ENCODE data around the gene RFLNA. TPM values are rescaled to one million over a fixed set of nuclear protein-coding genes. Genes with fewer than 3 reads are reported as not detected.

The RFLNA gene
- total RNA-seq, 1 experiment from 2014 or later = 1.1 TPM

GRCh38 chr12:124314207-124314606 is 19.3 kb downstream of the RFLNA start:
- ChIA-PET CTCF (no interaction called here), POLR2A (ENCODE audit: low non-redundant PET) (no interaction called here)
- H3K4me3 ChIP-seq (ENCODE audit: low read depth, low read length, poor library complexity, severe bottlenecking) = no peak overlapping the region
- H3K27ac ChIP-seq (ENCODE audit: low read depth, low read length, poor library complexity, severe bottlenecking) = no peak overlapping the region
- TF ChIP-seq CTCF (conservative IDR thresholded peaks at IDR 0.05; ENCODE audit: low read depth, low read length) (no peak), EZH2 (IDR thresholded peaks at IDR 0.05; ENCODE audit: borderline replicate concordance, low read depth, low read length, poor library complexity, severe bottlenecking) (no peak)
- H3K36me3 ChIP-seq (ENCODE audit: insufficient read depth, low read length, poor library complexity, severe bottlenecking) = no peaks in the 10 kb centered on the region
- no peak for DNase-seq (ENCODE audit: low spot score)
- no TSS peak for BruUV-seq (replicated peaks)
- intact Hi-C loops (cut with micrococcal nuclease; ENCODE audit: unreplicated experiment) = no loop called here
- no peaks in the 10 kb centered on the region for H3K27me3 ChIP-seq (replicated peaks; ENCODE audit: insufficient read depth, low read depth, low read length, poor library complexity)
- no peaks in the 10 kb centered on the region for H3K4me1 ChIP-seq (ENCODE audit: insufficient read depth, low read length, poor library complexity, severe bottlenecking)
- no peaks in the 10 kb centered on the region for H3K9me3 ChIP-seq (ENCODE audit: low read depth, low read length, poor library complexity, severe bottlenecking)

GRCh38 chr12:124314766-124315165 is 19.9 kb downstream of the RFLNA start:
- DNase-seq (ENCODE audit: low spot score) = no peak
- H3K9me3 ChIP-seq (ENCODE audit: low read depth, low read length, poor library complexity, severe bottlenecking) = no peaks in the 10 kb centered on the region
- H3K27ac ChIP-seq (ENCODE audit: low read depth, low read length, poor library complexity, severe bottlenecking) = no peak overlapping the region
- BruUV-seq (replicated peaks) = no TSS peak
- CTCF ChIA-PET = interaction anchor here (0.6 kb wide), 1 partner anchor 533 kb away, joined by 4 read pairs; no protein-coding TSS in a partner anchor
- intact Hi-C loops (cut with micrococcal nuclease; ENCODE audit: unreplicated experiment) = no loop called here
- H3K4me1 ChIP-seq (ENCODE audit: insufficient read depth, low read length, poor library complexity, severe bottlenecking) = no peaks in the 10 kb centered on the region
- no peak overlapping the region for H3K4me3 ChIP-seq (ENCODE audit: low read depth, low read length, poor library complexity, severe bottlenecking)
- H3K27me3 ChIP-seq (replicated peaks; ENCODE audit: insufficient read depth, low read depth, low read length, poor library complexity) = no peaks in the 10 kb centered on the region
- no peaks in the 10 kb centered on the region for H3K36me3 ChIP-seq (ENCODE audit: insufficient read depth, low read length, poor library complexity, severe bottlenecking)
- POLR2A ChIA-PET (ENCODE audit: low non-redundant PET) = no interaction called here
- TF ChIP-seq EZH2 (IDR thresholded peaks at IDR 0.05; ENCODE audit: borderline replicate concordance, low read depth, low read length, poor library complexity, severe bottlenecking) = no peak
- no peak for TF ChIP-seq CTCF (conservative IDR thresholded peaks at IDR 0.05; ENCODE audit: low read depth, low read length)

DNA sequence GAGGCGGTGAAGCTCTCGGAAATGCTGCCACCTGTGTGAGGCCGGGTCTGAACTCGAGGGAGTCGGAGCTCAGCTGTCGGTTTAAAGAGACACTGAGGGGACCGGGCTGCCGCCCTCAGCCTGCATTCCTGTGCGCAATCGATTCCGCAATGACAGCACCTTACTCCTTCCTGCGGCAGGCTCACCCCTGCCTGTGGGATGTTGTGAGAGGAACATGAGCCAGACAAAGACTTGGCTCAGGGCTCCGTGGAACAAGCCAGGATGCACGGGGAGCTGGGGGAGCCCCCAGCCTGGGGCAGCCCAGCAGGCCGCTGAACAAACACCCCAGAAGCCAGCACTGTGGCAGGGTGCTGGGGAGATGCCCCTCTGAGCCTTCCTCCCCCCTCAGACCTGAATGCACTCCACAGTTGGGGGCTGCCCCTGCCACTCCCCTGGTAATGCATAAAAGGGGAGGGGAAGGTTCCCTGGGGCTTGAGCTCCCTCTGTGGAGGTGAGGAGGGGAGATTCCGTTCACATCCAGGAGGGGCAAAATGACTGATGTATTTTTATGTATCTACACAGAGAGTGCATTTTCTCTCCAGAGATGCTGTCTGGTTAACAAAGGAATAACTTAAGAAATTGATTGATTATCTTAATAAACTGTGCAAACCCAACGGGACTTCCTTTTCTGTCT is 20.6 kb downstream of the RFLNA start:
- H3K4me1 ChIP-seq (ENCODE audit: insufficient read depth, low read length, poor library complexity, severe bottlenecking) = no peaks in the 10 kb centered on the region
- no peaks in the 10 kb centered on the region for H3K36me3 ChIP-seq (ENCODE audit: insufficient read depth, low read length, poor library complexity, severe bottlenecking)
- no peaks in the 10 kb centered on the region for H3K27me3 ChIP-seq (replicated peaks; ENCODE audit: insufficient read depth, low read depth, low read length, poor library complexity)
- BruUV-seq (replicated peaks) = no TSS peak
- CTCF ChIA-PET = interaction anchor here (0.6 kb wide), 1 partner anchor 534 kb away, joined by 4 read pairs; no protein-coding TSS in a partner anchor
- no peak overlapping the region for H3K4me3 ChIP-seq (ENCODE audit: low read depth, low read length, poor library complexity, severe bottlenecking)
- intact Hi-C loops (cut with micrococcal nuclease; ENCODE audit: unreplicated experiment) = no loop called here
- no peaks in the 10 kb centered on the region for H3K9me3 ChIP-seq (ENCODE audit: low read depth, low read length, poor library complexity, severe bottlenecking)
- POLR2A ChIA-PET (ENCODE audit: low non-redundant PET) = no interaction called here
- H3K27ac ChIP-seq (ENCODE audit: low read depth, low read length, poor library complexity, severe bottlenecking) = no peak overlapping the region
- TF ChIP-seq CTCF (conservative IDR thresholded peaks at IDR 0.05; ENCODE audit: low read depth, low read length) (no peak), EZH2 (IDR thresholded peaks at IDR 0.05; ENCODE audit: borderline replicate concordance, low read depth, low read length, poor library complexity, severe bottlenecking) (no peak)
- no peak for DNase-seq (ENCODE audit: low spot score)

Data from A673 (cell line).